B cell (primary cell): Measurements from ENCODE around the gene MYCN.

Experiments
- CTCF ChIP-seq: fragments of 200-600 bp; IDR thresholded peaks from one replicate; pipeline ENCODE4 v1.8.0; 2022; ENCODE audit warnings: antibody characterized with exemption, mild to moderate bottlenecking
- EZH2 ChIP-seq: IDR thresholded peaks from 2 replicates; pipeline ENCODE4 v1.6.1; 2012; ENCODE audit warnings: borderline replicate concordance, low read depth, mild to moderate bottlenecking, moderate library complexity, low read length; ENCODE audit not compliant: insufficient read depth, poor library complexity, severe bottlenecking

- TF ChIP-seq CTCF (no peak), EZH2 (no peak)
Observed at GRCh38 chr2:15905267-15905645, 35.1 kb upstream of the MYCN start.
